T-cell (primary cell): ENCODE data around the gene NEUROD4. TPM values are rescaled to one million over a fixed set of nuclear protein-coding genes. Genes with fewer than 3 reads are reported as not detected.
A peak's percentile ranks its signal among the peaks of the same experiment; 100 is the strongest.

Source experiments
- ATAC-seq, 4 experiments: fragments of 200-7000 bp in 3 of 4; fragments of 150-1000 bp in 1 of 4; cut with Tn5 transposase; replicated peaks in 1 of 4; 1 replicate in 3 of 4; 2 replicates in 1 of 4; pipeline ENCODE4 v1.10.0; 2021; ENCODE audit warnings: moderate library complexity in 3 of 4, mild to moderate bottlenecking in 2 of 4, moderate number of reproducible peaks in 1 of 4
- CTCF ChIA-PET, 2 donors: fragments of 300-600 bp; sonication (Branson Sonifier 250); formaldehyde crosslinking; loops; one replicate each; lab custom pipeline; 2022; ENCODE audit warnings: antibody characterized with exemption in 2 of 2; lab: Charles Lee
- POLR2A ChIA-PET, 2 donors: fragments of 300-600 bp; sonication (Branson Sonifier 250); formaldehyde crosslinking; loops; one replicate each; lab custom pipeline; 2022; ENCODE audit warnings: antibody characterized with exemption in 2 of 2; lab: Charles Lee
- DNase-seq, 35 experiments: peaks; one replicate each; pipeline versions ENCODE4 v3.0.0 to v3.0.0-alpha.2; 2013 to 2023
- H3K27ac ChIP-seq: one replicate; pipeline ENCODE4 v1.5.1; 2013; ENCODE audit warnings: low read length
- H3K27me3 ChIP-seq, 2 experiments: replicated peaks in 1 of 2; 1 replicate in 1 of 2; 2 replicates in 1 of 2; pipeline versions ENCODE4 v1.6.1 to v1.7.0; 2013; ENCODE audit warnings: low read length in 1 of 2, mixed read lengths in 1 of 2; ENCODE audit not compliant: control insufficient read depth in 2 of 2, insufficient read depth in 2 of 2; ENCODE audit errors: extremely low read depth in 1 of 2
- H3K36me3 ChIP-seq, 2 donors: 1 replicate in 1 of 2; 2 replicates in 1 of 2; pipeline versions ENCODE4 v1.6.1 to v1.7.0; 2013; ENCODE audit warnings: low read length in 1 of 2; ENCODE audit not compliant: control insufficient read depth in 2 of 2, insufficient read depth in 1 of 2; ENCODE audit errors: extremely low read depth in 1 of 2
- H3K4me1 ChIP-seq, 2 experiments: 1 replicate in 1 of 2; 2 replicates in 1 of 2; pipeline versions ENCODE4 v1.6.1 to v1.7.0; 2013; ENCODE audit warnings: low read length in 2 of 2, mixed read lengths in 1 of 2; ENCODE audit not compliant: insufficient read depth in 2 of 2, control insufficient read depth in 1 of 2; ENCODE audit errors: extremely low read depth in 1 of 2
- H3K4me3 ChIP-seq, 2 donors: 1 replicate in 1 of 2; 2 replicates in 1 of 2; pipeline versions ENCODE4 v1.5.1 to v1.7.0; 2013; ENCODE audit warnings: mild to moderate bottlenecking in 2 of 2, low read length in 1 of 2, moderate library complexity in 1 of 2; ENCODE audit not compliant: control insufficient read depth in 1 of 2; ENCODE audit errors: extremely low read depth in 1 of 2
- H3K9me3 ChIP-seq: 2 replicates; pipeline ENCODE4 v1.7.0; 2013
- H3K27ac Mint-ChIP-seq, 2 donors: one replicate each; pipeline ENCODE4 v1.8.0; 2020 to 2021; ENCODE audit warnings: mild to moderate bottlenecking in 2 of 2, mixed read lengths in 2 of 2
- H3K27me3 Mint-ChIP-seq, 2 donors: one replicate each; pipeline ENCODE4 v1.8.0; 2021 to 2022; ENCODE audit warnings: mixed read lengths in 2 of 2
- H3K36me3 Mint-ChIP-seq: one replicate; pipeline ENCODE4 v1.8.0; 2021; ENCODE audit warnings: mixed read lengths
- H3K4me1 Mint-ChIP-seq, 3 donors: one replicate each; pipeline ENCODE4 v1.8.0; 2020 to 2022; ENCODE audit warnings: mixed read lengths in 3 of 3, mild to moderate bottlenecking in 1 of 3
- H3K4me3 Mint-ChIP-seq, 3 donors: one replicate each; pipeline ENCODE4 v1.8.0; 2020 to 2022; ENCODE audit warnings: mild to moderate bottlenecking in 3 of 3, mixed read lengths in 3 of 3, moderate library complexity in 3 of 3
- H3K9me3 Mint-ChIP-seq, 3 donors: one replicate each; pipeline ENCODE4 v1.8.0; 2020 to 2022; ENCODE audit warnings: mixed read lengths in 3 of 3
- WGBS: methylation state at CpG from one replicate; pipeline ENCODE4 v1.1.5; 2013; ENCODE audit warnings: missing lambda C conversion rate; ENCODE audit not compliant: insufficient coverage; 5-methylcytosine and 5-hydroxymethylcytosine counted together
- total RNA-seq, 35 experiments: library from RNA in 6 of 35; stranded (reverse) in 6 of 35; fragments of 120-200 nt in 1 of 35; gene quantifications; one replicate each; pipeline versions ENCODE4 v1.2.1 to v1.2.4 and lab custom pipeline; 2013 to 2026

Gene NEUROD4
- total RNA-seq, 5 donors from 2014 or later (not counting 1 experiment from before 2014, with no cell fraction given) = 0.06 TPM; not detected in 4

DNA sequence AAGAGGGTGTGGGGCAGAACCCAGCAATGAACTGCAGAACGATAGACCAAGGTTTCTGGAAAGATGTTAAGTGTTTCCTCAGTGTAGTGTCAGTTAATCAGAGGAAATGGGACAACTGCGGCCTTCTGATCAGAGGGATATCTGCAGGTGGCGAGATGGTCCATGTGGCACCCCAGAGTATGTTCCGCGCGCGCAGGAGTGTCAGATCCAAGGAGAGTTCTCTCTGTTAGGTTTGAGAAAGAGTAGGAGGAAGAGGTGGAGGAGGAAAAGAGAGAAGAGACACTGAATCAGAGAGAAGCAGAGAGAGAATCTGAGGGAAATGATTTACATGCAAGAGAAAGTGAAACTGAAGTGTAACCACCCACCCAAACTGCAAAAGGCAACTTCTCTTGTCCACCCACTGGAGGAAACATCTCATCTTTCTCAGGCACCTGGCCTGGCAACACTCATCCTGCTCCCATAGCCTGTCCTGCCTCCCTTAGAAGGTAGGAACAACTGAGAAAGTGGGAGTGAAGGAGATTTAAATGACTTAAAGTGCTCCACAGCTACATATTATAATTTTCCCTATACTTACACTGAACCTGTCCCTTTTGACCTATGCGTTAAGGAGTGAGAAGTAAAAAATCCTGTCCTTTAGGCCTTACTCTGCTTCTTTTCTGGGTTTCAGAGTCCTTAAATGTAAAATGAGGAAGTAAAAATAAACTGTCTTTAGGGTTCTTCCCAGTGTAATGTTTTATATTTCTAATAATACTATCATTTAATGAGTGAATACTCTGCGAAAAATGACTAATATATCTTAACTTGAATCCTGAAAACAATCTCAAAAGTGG, 28.4 kb upstream of the NEUROD4 start:
- H3K36me3 ChIP-seq = peaks cover 0 to 3% of the 10 kb centered on the region in 2 donors
- H3K4me1 ChIP-seq = peaks cover 34 to 44% of the 10 kb centered on the region in 2 experiments
- Mint-ChIP-seq H3K9me3 (no peaks in the 10 kb centered on the region), H3K27ac (peak overlapping the region; percentile 99), H3K4me1 (peaks cover 59 to 63% (median 61%) of the 10 kb centered on the region in 3 donors), H3K27me3 (no peaks in the 10 kb centered on the region), H3K36me3 (no peaks in the 10 kb centered on the region), H3K4me3 (peak overlapping the region; percentile 76 to 89 (median 85))
- no peaks in the 10 kb centered on the region for H3K9me3 ChIP-seq
- peak overlapping the region; percentile 43 to 49 for H3K4me3 ChIP-seq
- 26% methylated on average over 7 of the region's 9 CpGs for WGBS
- H3K27me3 ChIP-seq = no peaks in the 10 kb centered on the region
- ATAC-seq (peak; percentile 51 to 70 (median 58)), DNase-seq (peak in 8 of 35 experiments; percentile 1 to 67 (median 18))
- peak overlapping the region; percentile 85 for H3K27ac ChIP-seq
- POLR2A ChIA-PET = no interaction called here
- CTCF ChIA-PET = interaction anchor here (0.6 to 8.1 kb wide), 5 partner anchors 14 to 1725 kb away, joined by 3 to 351 read pairs (median 50); no protein-coding TSS in a partner anchor

DNA sequence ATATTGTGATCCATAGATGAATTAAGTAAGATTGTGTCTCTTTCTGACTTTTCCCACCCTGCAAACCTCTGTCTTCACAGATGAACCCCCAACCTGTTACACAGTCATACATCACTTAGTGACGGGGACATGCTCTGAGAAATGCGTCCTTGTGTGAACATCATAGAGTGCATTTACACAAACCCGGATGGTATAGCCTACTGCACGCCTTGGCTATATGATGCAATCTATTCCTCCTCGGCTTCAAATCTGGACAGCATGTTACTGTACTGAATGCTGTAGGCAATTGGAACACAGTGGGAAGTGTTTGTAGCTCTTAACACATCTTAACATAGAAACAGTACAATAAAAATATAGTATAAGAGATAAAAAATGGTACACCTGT, 27.8 kb upstream of the NEUROD4 start:
- peaks cover 34 to 43% of the 10 kb centered on the region in 2 experiments for H3K4me1 ChIP-seq
- peak in 1 of 4 experiments; percentile 54 for ATAC-seq
- peaks cover 0 to 5% of the 10 kb centered on the region in 2 donors for H3K36me3 ChIP-seq
- Mint-ChIP-seq H3K4me1 (peaks cover 54 to 57% (median 55%) of the 10 kb centered on the region in 3 donors), H3K27ac (peak overlapping the region; percentile 99), H3K4me3 (peak overlapping the region; percentile 76 to 89 (median 85)), H3K36me3 (no peaks in the 10 kb centered on the region), H3K27me3 (no peaks in the 10 kb centered on the region), H3K9me3 (no peaks in the 10 kb centered on the region)
- H3K27me3 ChIP-seq = no peaks in the 10 kb centered on the region
- WGBS = 86% methylated on average over 4 of the region's 5 CpGs
- POLR2A ChIA-PET = interaction anchor here in 1 of 2 donors (0.9 kb wide), 1 partner anchor 262 kb away, joined by 3 read pairs; no protein-coding TSS in a partner anchor
- CTCF ChIA-PET = interaction anchor here (0.6 to 8.1 kb wide), 21 partner anchors 8 to 1726 kb away, joined by 3 to 351 read pairs (median 5); partner anchors contain the start of gene TESPA1 (in 1 of the 2)
- no peaks in the 10 kb centered on the region for H3K9me3 ChIP-seq
- peak in 4 of 35 experiments; percentile 1 to 42 (median 25) for DNase-seq
- peak overlapping the region; percentile 85 for H3K27ac ChIP-seq
- H3K4me3 ChIP-seq = no peak overlapping the region

DNA sequence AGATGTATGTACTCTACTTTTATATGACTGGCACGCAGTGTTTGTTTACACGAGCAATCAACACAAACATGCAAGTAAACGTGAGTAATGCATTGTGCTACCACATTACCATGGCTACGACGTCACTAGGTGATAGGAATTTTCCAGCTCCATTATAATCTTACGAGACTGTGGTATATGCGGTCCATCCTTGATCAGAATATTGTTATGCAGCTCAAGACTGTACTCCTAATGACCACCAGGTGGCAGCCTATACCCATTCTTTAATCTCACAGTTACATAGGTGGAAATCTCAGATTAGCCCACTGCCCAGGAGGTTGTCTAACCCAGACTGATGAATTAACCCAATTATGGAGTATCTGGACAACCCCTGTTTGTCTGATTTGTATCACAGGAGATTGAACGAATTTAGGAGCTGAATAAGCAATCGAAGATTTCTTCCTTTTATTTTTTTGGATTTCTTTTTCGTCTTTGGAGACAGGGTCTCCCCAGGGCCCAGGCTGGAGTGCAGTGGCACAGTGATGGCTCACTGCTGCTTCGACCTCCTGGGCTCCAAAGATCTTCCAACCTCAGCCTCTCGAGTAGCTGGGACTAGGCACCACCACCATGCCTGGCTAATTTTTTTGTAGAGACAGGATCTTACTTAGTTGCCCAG, 26.5 kb upstream of the NEUROD4 start:
- WGBS = 28% methylated on average over 4 of the region's 12 CpGs
- Histone ChIP-seq H3K4me1 (peaks cover 31 to 34% of the 10 kb centered on the region in 2 experiments), H3K27me3 (no peaks in the 10 kb centered on the region), H3K9me3 (no peaks in the 10 kb centered on the region), H3K27ac (no peak overlapping the region), H3K36me3 (peaks cover 0 to 5% of the 10 kb centered on the region in 2 donors), H3K4me3 (no peak overlapping the region)
- Mint-ChIP-seq H3K9me3 (no peaks in the 10 kb centered on the region), H3K4me3 (no peak overlapping the region), H3K27ac (peak overlapping the region in 1 of 2 donors; percentile 25), H3K36me3 (no peaks in the 10 kb centered on the region), H3K4me1 (peaks cover 44 to 47% (median 46%) of the 10 kb centered on the region in 3 donors), H3K27me3 (no peaks in the 10 kb centered on the region)
- DNase-seq (peak in 31 of 35 experiments; percentile 30 to 91 (median 46)), ATAC-seq (peak; percentile 66 to 81 (median 74))
- POLR2A ChIA-PET = interaction anchor here (0.6 to 1.3 kb wide), 3 partner anchors 8 to 81 kb away, joined by 3 to 4 read pairs (median 3); partner anchors contain the start of gene TESPA1 (in 1 of the 2)
- CTCF ChIA-PET = interaction anchor here (0.6 to 8.1 kb wide), 43 partner anchors 8 to 306 kb away, joined by 3 to 351 read pairs (median 5); partner anchors contain the start of gene TESPA1 (in 1 of the 2)

DNA sequence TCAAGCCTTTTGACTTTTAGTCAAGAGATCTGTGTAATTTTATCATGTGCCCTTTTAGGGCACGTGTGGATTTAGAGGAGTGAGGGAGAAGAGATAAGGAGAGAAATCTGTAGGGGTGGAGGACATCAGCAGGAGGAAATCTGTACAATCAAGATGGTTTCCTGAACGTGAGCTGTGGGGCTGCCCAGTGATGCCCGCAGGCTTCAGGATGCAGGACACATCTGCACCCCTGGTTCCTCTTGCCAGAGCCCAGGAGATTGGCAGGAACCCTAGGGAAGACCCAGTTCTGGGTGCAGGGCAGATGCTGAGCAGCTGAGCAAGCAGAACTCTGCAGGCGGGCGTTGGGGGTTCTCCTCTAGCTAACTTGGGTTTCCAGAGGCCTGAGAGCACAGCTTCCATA, 23.6 kb upstream of the NEUROD4 start:
- DNase-seq = no peak
- POLR2A ChIA-PET = no interaction called here

DNA sequence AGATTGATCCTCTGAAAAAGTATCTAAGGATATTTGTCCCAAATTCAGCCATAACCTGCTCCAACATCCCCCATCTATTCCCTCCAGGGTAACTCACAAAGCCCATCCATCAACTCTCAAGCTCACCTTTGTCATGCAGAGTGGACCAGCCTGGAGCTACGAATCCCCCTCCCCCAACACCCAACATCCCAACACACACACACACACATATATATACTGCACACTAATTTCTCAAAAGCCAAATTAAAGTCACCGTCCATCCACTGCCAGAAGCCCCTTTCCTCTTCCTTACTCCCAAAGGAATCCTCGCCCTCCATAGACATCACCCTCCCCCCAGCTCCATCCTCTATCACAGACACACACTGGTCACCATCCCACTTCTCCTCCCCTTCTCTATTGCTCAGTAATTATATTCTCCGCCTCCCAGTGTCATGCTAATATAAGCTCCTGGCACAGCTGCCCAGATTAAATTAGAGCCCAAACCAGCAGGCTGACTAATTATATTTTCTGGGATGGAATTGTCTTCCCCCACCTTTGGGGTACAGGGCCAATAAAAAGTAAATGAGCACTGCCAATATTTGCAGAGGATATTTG, 21.7 kb upstream of the NEUROD4 start:
- DNase-seq = no peak
- no peak overlapping the region for H3K27ac Mint-ChIP-seq
- ATAC-seq = no peak
- 75% methylated on average over 3 of the region's 4 CpGs for WGBS
- H3K4me1 ChIP-seq = peaks cover 5 to 7% of the 10 kb centered on the region in 2 experiments
- H3K9me3 Mint-ChIP-seq = no peaks in the 10 kb centered on the region
- H3K27me3 ChIP-seq = no peaks in the 10 kb centered on the region
- peaks cover 20 to 28% (median 21%) of the 10 kb centered on the region in 3 donors for H3K4me1 Mint-ChIP-seq
- H3K9me3 ChIP-seq = no peaks in the 10 kb centered on the region
- no peaks in the 10 kb centered on the region for H3K36me3 Mint-ChIP-seq
- ChIA-PET POLR2A (interaction anchor here in 1 of 2 donors (1.1 kb wide), 1 partner anchor 9 kb away, joined by 3 read pairs; no protein-coding TSS in a partner anchor), CTCF (interaction anchor here (0.6 to 8.1 kb wide), 7 partner anchors 17 to 300 kb away, joined by 3 to 351 read pairs (median 3); no protein-coding TSS in a partner anchor)
- H3K27me3 Mint-ChIP-seq = no peaks in the 10 kb centered on the region
- no peak overlapping the region for H3K4me3 Mint-ChIP-seq
- no peak overlapping the region for H3K4me3 ChIP-seq
- H3K27ac ChIP-seq = no peak overlapping the region
- H3K36me3 ChIP-seq = peaks cover 0 to 5% of the 10 kb centered on the region in 2 donors

More for the DNA sequence above, 23.6 kb upstream of the NEUROD4 start:
- 52% methylated on average over 3 of the region's 5 CpGs for WGBS
- CTCF ChIA-PET = interaction anchor here (0.7 to 8.1 kb wide), 9 partner anchors 10 to 293 kb away, joined by 3 to 351 read pairs (median 5); no protein-coding TSS in a partner anchor
- Histone ChIP-seq H3K4me3 (no peak overlapping the region), H3K27ac (no peak overlapping the region), H3K9me3 (no peaks in the 10 kb centered on the region), H3K36me3 (peaks cover 0 to 5% of the 10 kb centered on the region in 2 donors), H3K4me1 (peaks cover 9 to 14% of the 10 kb centered on the region in 2 experiments), H3K27me3 (no peaks in the 10 kb centered on the region)
- Mint-ChIP-seq H3K27me3 (no peaks in the 10 kb centered on the region), H3K36me3 (no peaks in the 10 kb centered on the region), H3K9me3 (no peaks in the 10 kb centered on the region), H3K4me3 (no peak overlapping the region), H3K4me1 (peaks cover 23 to 30% (median 23%) of the 10 kb centered on the region in 3 donors), H3K27ac (no peak overlapping the region)
- ATAC-seq = no peak
